ENCODE data around the gene LHFPL6. TPM values are rescaled to one million over a fixed set of nuclear protein-coding genes. Genes with fewer than 3 reads are reported as not detected.

LHFPL6 gene
- total RNA-seq, 1 experiment from 2014 or later, result 8.9 TPM

DNA sequence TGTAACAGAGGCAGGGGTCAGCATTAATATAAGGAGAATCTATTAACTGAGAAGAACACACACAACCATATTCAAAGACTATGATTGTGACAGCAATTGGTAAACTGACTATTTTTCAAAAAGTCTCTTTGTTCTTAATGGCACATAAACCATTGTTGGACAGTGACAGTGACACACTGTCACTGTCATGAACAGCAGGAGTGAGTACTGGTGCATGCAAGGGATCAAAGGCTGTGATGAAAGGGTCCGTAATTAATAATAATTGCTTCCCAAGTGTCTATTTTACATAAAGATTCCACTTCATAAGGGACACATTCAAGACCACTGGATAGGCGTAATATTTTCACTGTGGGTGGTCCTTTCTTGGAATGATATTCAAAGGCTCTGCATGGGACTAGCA is 50.7 kb downstream of the LHFPL6 start:
- intact Hi-C loops (cut with micrococcal nuclease), result no loop called here
- Mint-ChIP-seq H3K4me3 (ENCODE audit: unreplicated experiment) (no peak overlapping the region), H3K27ac (ENCODE audit: low read depth, unreplicated experiment) (no peak overlapping the region), H3K36me3 (ENCODE audit: insufficient read depth, unreplicated experiment) (no peaks in the 10 kb centered on the region), H3K4me1 (ENCODE audit: insufficient read depth, unreplicated experiment) (no peaks in the 10 kb centered on the region), H3K27me3 (ENCODE audit: insufficient read depth, unreplicated experiment) (no peaks in the 10 kb centered on the region), H3K9me3 (ENCODE audit: unreplicated experiment) (no peaks in the 10 kb centered on the region)
- BruUV-seq (replicated peaks), result no TSS peak
- CTCF ChIA-PET, result no interaction called here
- TF ChIP-seq, protein P1, sequence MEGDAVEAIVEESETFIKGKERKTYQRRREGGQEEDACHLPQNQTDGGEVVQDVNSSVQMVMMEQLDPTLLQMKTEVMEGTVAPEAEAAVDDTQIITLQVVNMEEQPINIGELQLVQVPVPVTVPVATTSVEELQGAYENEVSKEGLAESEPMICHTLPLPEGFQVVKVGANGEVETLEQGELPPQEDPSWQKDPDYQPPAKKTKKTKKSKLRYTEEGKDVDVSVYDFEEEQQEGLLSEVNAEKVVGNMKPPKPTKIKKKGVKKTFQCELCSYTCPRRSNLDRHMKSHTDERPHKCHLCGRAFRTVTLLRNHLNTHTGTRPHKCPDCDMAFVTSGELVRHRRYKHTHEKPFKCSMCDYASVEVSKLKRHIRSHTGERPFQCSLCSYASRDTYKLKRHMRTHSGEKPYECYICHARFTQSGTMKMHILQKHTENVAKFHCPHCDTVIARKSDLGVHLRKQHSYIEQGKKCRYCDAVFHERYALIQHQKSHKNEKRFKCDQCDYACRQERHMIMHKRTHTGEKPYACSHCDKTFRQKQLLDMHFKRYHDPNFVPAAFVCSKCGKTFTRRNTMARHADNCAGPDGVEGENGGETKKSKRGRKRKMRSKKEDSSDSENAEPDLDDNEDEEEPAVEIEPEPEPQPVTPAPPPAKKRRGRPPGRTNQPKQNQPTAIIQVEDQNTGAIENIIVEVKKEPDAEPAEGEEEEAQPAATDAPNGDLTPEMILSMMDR (IDR thresholded peaks at IDR 0.05; ENCODE audit: unreplicated experiment), result no peak
- no peak for DNase-seq (ENCODE audit: unreplicated experiment)
- POLR2A ChIA-PET, result no interaction called here

DNA sequence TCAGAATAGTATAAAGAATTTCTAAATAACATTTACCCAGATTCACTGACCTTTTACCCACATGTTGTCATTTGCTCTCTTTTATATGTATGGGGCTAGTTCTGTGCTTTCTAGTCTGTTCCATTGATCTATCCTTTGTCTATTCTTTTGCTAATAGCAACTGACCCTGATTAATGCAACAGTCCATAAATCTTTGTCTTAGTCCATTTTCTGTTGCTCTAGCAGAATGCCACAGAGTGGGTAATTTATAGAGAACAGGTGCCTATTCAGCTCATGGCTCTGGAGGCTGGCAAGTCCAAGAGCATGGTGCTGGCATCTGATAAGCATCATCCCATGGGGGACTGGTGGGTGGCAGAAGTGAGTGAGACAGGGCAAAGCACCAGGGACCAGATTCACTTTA is 52.1 kb downstream of the LHFPL6 start:
- TF ChIP-seq, protein P1 (IDR thresholded peaks at IDR 0.05; ENCODE audit: unreplicated experiment), result no peak
- H3K36me3 Mint-ChIP-seq (ENCODE audit: insufficient read depth, unreplicated experiment), result no peaks in the 10 kb centered on the region
- no peak overlapping the region for H3K27ac Mint-ChIP-seq (ENCODE audit: low read depth, unreplicated experiment)
- no TSS peak for BruUV-seq (replicated peaks)
- no peaks in the 10 kb centered on the region for H3K27me3 Mint-ChIP-seq (ENCODE audit: insufficient read depth, unreplicated experiment)
- POLR2A ChIA-PET, result no interaction called here
- intact Hi-C loops (cut with micrococcal nuclease), result no loop called here
- no peak for DNase-seq (ENCODE audit: unreplicated experiment)
- H3K4me1 Mint-ChIP-seq (ENCODE audit: insufficient read depth, unreplicated experiment), result no peaks in the 10 kb centered on the region
- CTCF ChIA-PET, result no interaction called here
- H3K4me3 Mint-ChIP-seq (ENCODE audit: unreplicated experiment), result no peak overlapping the region
- H3K9me3 Mint-ChIP-seq (ENCODE audit: unreplicated experiment), result no peaks in the 10 kb centered on the region

DNA sequence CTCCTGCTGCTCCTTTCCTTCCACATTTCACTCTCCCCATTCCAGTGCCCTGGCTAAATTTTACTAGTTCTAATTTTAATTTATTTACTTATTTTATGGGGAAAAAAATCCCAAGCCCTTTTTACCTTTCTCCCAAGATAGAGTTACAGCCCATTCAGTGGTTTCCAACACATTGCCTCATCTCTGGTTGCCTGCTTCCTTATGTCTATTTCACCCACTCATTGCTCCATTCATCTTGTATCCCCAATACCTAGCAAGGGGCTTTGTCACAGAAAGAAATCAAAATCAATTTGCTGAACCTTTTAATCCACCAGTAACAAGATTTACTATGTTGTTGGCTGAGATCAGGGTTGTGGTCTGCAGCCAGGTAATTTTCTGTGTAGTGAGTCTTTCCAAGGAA is 55.9 kb downstream of the LHFPL6 start:
- ChIA-PET POLR2A (no interaction called here), CTCF (no interaction called here)
- no peaks in the 10 kb centered on the region for H3K27me3 Mint-ChIP-seq (ENCODE audit: insufficient read depth, unreplicated experiment)
- no peaks in the 10 kb centered on the region for H3K4me1 Mint-ChIP-seq (ENCODE audit: insufficient read depth, unreplicated experiment)
- H3K27ac Mint-ChIP-seq (ENCODE audit: low read depth, unreplicated experiment), result no peak overlapping the region
- TF ChIP-seq, protein P1 (IDR thresholded peaks at IDR 0.05; ENCODE audit: unreplicated experiment), result no peak
- no peaks in the 10 kb centered on the region for H3K36me3 Mint-ChIP-seq (ENCODE audit: insufficient read depth, unreplicated experiment)
- H3K4me3 Mint-ChIP-seq (ENCODE audit: unreplicated experiment), result no peak overlapping the region
- no TSS peak for BruUV-seq (replicated peaks)
- no peak for DNase-seq (ENCODE audit: unreplicated experiment)
- intact Hi-C loops (cut with micrococcal nuclease), result no loop called here
- no peaks in the 10 kb centered on the region for H3K9me3 Mint-ChIP-seq (ENCODE audit: unreplicated experiment)

DNA sequence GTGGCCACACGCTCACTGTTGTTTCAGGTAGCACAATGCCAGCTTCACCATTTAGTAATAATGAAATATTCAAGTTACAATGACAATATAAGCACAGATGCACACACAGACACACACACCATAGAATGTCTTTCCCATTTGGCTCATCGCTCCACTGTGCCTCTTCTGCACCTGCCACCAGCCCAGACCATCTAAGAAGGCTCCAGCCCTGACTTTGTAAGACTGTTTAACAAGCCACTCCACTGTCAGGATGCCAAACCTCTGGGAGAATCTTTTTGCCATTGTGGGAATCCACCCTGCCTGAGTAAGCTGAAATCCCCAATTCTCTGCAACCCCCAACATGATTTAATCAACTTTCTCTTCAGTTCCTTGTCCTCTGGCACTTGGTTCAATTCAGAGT is 60.6 kb downstream of the LHFPL6 start:
- H3K36me3 Mint-ChIP-seq (ENCODE audit: insufficient read depth, unreplicated experiment), result no peaks in the 10 kb centered on the region

More for the DNA sequence above, 60.6 kb downstream of the LHFPL6 start:
- H3K27ac Mint-ChIP-seq (ENCODE audit: low read depth, unreplicated experiment), result no peak overlapping the region
- ChIA-PET CTCF (interaction anchor here (1.1 kb wide), 1 partner anchor 70 kb away, joined by 4 read pairs; no protein-coding TSS in a partner anchor), POLR2A (interaction anchor here (0.7 kb wide), 1 partner anchor 15 kb away, joined by 3 read pairs; no protein-coding TSS in a partner anchor)
- no peaks in the 10 kb centered on the region for H3K4me1 Mint-ChIP-seq (ENCODE audit: insufficient read depth, unreplicated experiment)
- BruUV-seq (replicated peaks), result no TSS peak
- no peaks in the 10 kb centered on the region for H3K9me3 Mint-ChIP-seq (ENCODE audit: unreplicated experiment)
- H3K4me3 Mint-ChIP-seq (ENCODE audit: unreplicated experiment), result no peak overlapping the region
- no peaks in the 10 kb centered on the region for H3K27me3 Mint-ChIP-seq (ENCODE audit: insufficient read depth, unreplicated experiment)
- TF ChIP-seq, protein P1 (IDR thresholded peaks at IDR 0.05; ENCODE audit: unreplicated experiment), result no peak
- no peak for DNase-seq (ENCODE audit: unreplicated experiment)
- intact Hi-C loops (cut with micrococcal nuclease), result no loop called here

Measured in MCF 10A (cell line).